Activated CD8-positive, alpha-beta memory T cell treated with anti-CD3 and anti-CD28 coated beads for 24 hours (primary cell): ENCODE data around the gene PPP1R10.

Source experiments
- DNase-seq: peaks from one replicate; pipeline ENCODE4 v3.0.0-alpha.2; 2020

PPP1R10 gene

GRCh38 chr6:30597315-30598144 is 19.5 kb downstream of the PPP1R10 start:
- DNase-seq, result peak; percentile 92

GRCh38 chr6:30592287-30592686 is 24.8 kb downstream of the PPP1R10 start:
- DNase-seq, result no peak

GRCh38 chr6:30591008-30591407 is 26.0 kb downstream of the PPP1R10 start:
- no peak for DNase-seq

DNA sequence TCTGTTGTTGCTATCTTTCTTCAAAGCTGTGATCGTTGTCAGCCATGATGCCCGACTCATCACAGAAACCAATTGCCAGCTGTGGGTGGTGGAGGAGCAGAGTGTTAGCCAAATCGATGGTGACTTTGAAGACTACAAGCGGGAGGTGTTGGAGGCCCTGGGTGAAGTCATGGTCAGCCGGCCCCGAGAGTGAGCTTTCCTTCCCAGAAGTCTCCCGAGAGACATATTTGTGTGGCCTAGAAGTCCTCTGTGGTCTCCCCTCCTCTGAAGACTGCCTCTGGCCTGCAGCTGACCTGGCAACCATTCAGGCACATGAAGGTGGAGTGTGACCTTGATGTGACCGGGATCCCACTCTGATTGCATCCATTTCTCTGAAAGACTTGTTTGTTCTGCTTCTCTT is 26.5 kb downstream of the PPP1R10 start:
- no peak for DNase-seq

- no peak for DNase-seq
Observed at GRCh38 chr6:30589754-30590358, 27.2 kb downstream of the PPP1R10 start.

- DNase-seq, result no peak
Observed at GRCh38 chr6:30583921-30584320, 33.1 kb downstream of the PPP1R10 start.

DNA sequence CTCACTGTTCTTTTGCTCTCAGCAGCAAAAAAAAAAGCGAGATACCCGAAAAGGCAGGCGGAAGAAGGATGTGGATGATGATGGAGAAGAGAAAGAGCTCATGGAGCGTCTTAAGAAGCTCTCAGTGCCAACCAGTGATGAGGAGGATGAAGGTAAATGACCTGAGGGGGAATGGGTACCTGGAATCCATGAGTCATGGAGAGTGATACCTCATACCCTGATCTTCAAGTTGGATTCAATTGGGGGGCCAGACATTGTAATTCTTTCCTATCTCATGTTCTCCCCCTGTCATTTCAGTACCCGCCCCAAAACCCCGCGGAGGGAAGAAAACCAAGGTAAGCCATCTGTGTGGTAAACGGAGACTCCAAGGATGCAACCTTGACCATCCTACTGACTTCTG is 39.0 kb downstream of the PPP1R10 start:
- no peak for DNase-seq

DNA sequence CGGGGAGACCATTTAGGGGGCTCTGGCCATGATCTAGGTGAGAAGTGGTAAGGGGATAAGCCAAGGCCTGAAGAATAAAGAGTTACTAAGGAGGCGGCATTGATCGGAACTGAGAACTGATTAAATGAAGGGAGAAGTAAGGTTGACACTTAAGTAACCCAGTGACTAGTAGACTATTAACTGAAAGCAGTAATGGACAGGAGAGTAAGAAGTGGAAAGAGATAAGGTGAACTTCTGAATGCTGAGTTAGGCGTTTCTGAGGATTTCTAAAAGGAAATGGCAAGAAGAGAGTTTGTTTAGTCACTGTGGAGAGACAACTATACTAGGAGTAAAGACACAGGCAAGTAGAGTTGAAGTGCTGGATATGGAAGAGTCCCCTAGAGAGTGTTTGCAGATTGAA is 43.9 kb downstream of the PPP1R10 start:
- no peak for DNase-seq

GRCh38 chr6:30572148-30572547 is 44.9 kb downstream of the PPP1R10 start:
- DNase-seq, result no peak

GRCh38 chr6:30571762-30572082 is 45.3 kb downstream of the PPP1R10 start:
- DNase-seq, result no peak

DNA sequence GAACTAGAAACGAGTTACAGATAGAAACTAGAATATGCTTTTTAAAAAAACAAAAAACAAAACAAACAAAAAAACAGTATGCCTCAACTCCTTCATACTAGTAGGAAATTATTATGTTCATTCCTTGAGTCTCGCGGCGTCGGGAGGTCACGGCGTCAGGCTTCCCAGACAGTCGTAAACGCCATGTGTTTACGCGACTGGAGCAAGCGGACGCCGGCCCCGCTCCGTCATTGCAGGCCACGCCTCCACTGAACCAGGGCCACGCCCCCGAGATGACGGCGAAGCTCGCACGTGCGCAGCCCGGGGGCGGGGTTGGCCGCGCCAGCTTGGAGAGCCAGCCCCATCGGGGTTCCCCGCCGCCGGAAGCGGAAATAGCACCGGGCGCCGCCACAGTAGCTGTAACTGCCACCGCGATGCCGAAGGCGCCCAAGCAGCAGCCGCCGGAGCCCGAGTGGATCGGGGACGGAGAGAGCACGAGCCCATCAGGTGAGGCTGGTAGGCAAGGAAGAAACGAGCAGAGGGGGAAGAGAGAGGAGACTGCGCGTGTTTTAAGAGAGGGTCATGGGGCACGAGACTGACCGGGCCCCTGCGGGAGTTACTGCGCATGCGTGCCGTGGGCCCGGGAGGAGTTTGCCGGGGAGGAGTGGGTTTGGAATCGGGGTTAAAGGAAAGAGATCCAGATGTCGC is 45.8 kb downstream of the PPP1R10 start, which contains the start of gene ABCF1:
Gene ABCF1, plus strand, starts transcription at position 368 of the 687 bp plus-strand sequence. Its CDS starts 46 bp downstream, at position 414.
- DNase-seq, result peak; percentile 100

GRCh38 chr6:30570740-30571074 is 46.3 kb downstream of the PPP1R10 start:
- no peak for DNase-seq

DNA sequence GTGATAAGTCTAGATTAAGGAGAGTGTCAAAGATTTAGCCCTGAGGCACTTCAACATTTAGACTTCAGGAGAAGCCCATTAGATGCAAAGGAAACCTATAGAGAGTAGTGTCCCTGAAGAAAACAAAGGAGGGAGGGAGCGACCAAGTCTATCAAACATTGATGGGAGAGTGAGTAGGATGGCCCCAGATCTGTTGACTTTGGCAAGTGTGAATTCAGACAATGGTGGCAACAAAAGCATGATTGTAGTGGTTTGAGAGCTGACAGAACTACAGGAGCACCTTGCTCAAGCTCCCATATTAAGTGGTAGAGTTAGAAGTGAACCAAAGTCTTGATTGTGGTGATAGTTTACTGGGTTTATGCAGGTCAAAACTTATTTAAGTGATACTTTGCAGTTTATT is 46.8 kb downstream of the PPP1R10 start:
- no peak for DNase-seq

- DNase-seq, result no peak
Observed at GRCh38 chr6:30568245-30568644, 48.8 kb downstream of the PPP1R10 start.

DNA sequence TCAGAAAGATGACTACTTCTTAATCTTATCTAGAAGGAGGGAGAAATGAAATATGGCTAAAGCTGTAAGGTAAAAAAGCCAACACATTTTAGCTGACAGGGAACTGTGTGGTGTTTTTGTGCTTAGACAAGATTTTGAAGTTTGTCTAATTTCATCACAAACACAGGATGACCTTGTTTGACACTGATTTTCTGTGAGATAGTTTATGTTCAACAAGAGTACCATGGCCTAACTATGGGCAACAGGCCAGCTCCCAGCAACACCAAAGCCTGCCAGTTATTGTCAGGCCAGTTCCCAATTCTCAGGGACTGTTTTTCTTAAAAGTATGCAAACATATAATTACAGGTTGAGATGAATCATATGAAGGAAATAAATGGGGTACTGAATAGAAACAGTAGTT is 51.3 kb downstream of the PPP1R10 start:
- no peak for DNase-seq

GRCh38 chr6:30564114-30564513 is 52.9 kb downstream of the PPP1R10 start:
- no peak for DNase-seq

GRCh38 chr6:30562470-30563425 is 54.3 kb downstream of the PPP1R10 start:
- DNase-seq, result no peak

- no peak for DNase-seq
Observed at GRCh38 chr6:30560930-30561329, 56.1 kb downstream of the PPP1R10 start.

DNA sequence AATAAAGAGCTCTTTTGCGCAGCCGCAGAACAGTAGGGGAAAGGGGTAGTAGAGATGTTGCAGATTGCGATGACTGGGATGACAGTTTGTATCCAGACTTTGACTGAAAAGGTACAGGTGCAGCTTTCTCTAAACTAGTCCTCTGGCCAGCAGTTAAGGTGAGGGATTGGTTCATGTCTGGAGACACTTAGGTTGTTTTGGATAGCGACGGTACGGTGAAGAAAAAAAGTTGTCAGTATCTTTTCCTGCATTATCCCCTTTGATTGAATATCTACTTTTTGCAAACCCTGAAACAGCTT is 59.4 kb downstream of the PPP1R10 start:
- DNase-seq, result no peak

GRCh38 chr6:30556906-30557682 is 59.9 kb downstream of the PPP1R10 start, which contains the start of gene PRR3:
Gene PRR3 (plus strand): TSS chr6:30557295. CDS start chr6:30557345, 50 bp downstream.
- DNase-seq, result peak; percentile 92

DNA sequence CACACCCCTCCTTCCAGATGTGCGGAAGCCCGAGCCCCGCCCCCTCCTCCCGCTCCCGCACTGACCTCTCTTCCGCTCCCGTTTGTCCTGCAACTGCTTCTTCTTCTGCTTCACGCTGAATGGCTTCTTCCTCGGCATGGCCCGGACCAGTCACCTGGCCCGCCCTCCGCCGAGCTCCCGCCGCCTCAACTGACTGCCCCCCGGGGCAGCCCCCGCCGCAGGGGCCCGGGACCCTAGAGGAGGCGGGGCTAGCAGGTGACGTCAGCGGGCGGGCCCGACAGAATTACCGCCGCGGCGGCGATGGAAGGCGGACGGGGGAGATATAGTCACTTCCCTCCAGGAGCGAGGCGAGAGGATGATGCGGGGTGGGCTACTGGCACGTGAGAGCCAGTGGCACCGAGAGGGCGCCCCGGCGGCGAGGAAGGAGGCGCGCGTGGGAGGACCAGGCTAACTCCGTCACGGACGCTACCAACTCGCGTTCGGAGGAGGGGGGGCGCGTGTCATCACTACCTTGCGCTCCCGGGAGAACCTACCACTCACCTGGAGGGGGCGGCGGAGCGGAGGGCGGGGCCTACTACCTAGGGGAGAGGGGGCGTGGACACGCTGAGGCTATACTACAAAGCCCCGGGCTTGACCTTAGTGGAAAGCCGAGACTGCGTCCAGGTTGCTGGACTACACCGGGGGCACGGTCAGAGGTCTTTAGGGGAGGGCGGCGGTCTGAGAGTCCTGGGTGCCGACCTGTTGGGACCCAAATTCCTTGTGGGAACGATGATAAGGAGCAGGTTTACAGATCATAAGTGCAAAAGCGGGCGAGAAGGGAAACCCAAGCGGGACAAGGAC is 60.8 kb downstream of the PPP1R10 start, which contains the start of gene GNL1:
Gene GNL1, minus strand, starts transcription at position 424 of the 840 bp plus-strand sequence. Its CDS starts 286 bp downstream, at position 138.
- peak; percentile 100 for DNase-seq
